ENCODE results near the gene HSPA8.
"Not testable (repeated sequence)": the region's sequence is repeated elsewhere in the genome, so short reads cannot be mapped to it uniquely, and the experiment has no call there.

DNA sequence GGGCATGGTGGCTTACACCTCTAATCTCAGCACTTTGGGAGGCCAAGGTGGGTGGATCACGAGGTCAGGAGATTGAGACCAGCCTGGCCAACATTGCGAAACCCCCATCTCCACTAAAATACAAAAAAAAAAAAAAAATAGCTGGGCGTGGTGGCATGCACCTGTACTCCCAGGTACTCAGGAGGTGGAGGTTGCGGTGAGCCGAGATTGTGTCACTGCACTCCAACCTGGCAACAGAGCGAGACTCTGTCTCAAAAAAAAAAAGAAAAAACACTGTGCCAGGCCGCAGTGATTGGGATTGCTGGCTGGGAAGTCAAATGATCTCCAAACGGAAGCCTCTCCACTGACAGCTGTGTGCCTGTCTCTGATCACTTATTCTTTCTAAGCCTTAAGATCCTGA lies 28.2 kb upstream of the HSPA8 start:
- TF ChIP-seq, protein P1, sequence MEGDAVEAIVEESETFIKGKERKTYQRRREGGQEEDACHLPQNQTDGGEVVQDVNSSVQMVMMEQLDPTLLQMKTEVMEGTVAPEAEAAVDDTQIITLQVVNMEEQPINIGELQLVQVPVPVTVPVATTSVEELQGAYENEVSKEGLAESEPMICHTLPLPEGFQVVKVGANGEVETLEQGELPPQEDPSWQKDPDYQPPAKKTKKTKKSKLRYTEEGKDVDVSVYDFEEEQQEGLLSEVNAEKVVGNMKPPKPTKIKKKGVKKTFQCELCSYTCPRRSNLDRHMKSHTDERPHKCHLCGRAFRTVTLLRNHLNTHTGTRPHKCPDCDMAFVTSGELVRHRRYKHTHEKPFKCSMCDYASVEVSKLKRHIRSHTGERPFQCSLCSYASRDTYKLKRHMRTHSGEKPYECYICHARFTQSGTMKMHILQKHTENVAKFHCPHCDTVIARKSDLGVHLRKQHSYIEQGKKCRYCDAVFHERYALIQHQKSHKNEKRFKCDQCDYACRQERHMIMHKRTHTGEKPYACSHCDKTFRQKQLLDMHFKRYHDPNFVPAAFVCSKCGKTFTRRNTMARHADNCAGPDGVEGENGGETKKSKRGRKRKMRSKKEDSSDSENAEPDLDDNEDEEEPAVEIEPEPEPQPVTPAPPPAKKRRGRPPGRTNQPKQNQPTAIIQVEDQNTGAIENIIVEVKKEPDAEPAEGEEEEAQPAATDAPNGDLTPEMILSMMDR (IDR thresholded peaks at IDR 0.05 in 8 of 11, conservative IDR thresholded peaks at IDR 0.05 in 3 of 11) = not testable (repeated sequence)
- not testable (repeated sequence) for TF ChIP-seq POLR2A, POLR2AphosphoS5 (IDR thresholded peaks at IDR 0.05)
